Measurements from ENCODE around the gene RRP1.

GRCh38 chr21:43809346-43809799 is 20.0 kb downstream of the RRP1 start:
- TF ChIP-seq RAD21 (IDR thresholded peaks at IDR 0.05; ENCODE audit: low read depth): no peak
- TF ChIP-seq SP1 (IDR thresholded peaks at IDR 0.05; ENCODE audit: low read depth): no peak
- TF ChIP-seq EZH2 (IDR thresholded peaks at IDR 0.05): no peak
- no peak for TF ChIP-seq SIN3A (IDR thresholded peaks at IDR 0.05; ENCODE audit: low read depth)
- no peak for TF ChIP-seq CTCF (IDR thresholded peaks at IDR 0.05 in 2 of 3, conservative IDR thresholded peaks at IDR 0.05 in 1 of 3; ENCODE audit: borderline replicate concordance in 1 of 3, insufficient read depth in 1 of 3, low read depth in 2 of 3, low read length in 2 of 3)
- TF ChIP-seq MAX (IDR thresholded peaks at IDR 0.05): no peak
- no peak for TF ChIP-seq CBX3 (IDR thresholded peaks at IDR 0.05; ENCODE audit: low read depth)
- TF ChIP-seq POLR2A (IDR thresholded peaks at IDR 0.05; ENCODE audit: borderline replicate concordance, extremely low read depth, insufficient read depth, insufficient read length): no peak
- TF ChIP-seq JUND (IDR thresholded peaks at IDR 0.05): no peak
- no peak; the same call in 1 of the 2 replicates for TF ChIP-seq ZFX (IDR thresholded peaks at IDR 0.05)
- no peak for TF ChIP-seq SRF (IDR thresholded peaks at IDR 0.05; ENCODE audit: low read depth)
